Activated CD4-positive, alpha-beta T cell treated with anti-CD3 and anti-CD28 coated beads for 36 hours (primary cell): ENCODE measurements around the gene RNF223. TPM values are rescaled to one million over a fixed set of nuclear protein-coding genes. Genes with fewer than 3 reads are reported as not detected.

ENCODE experiments used
- ATAC-seq: fragments of 200-7000 bp; cut with Tn5 transposase; one replicate; pipeline ENCODE4 v1.10.0; 2021; ENCODE audit warnings: mild to moderate bottlenecking, moderate library complexity
- CTCF ChIA-PET: fragments of 350-600 bp; sonication (Branson Sonifier 250); formaldehyde crosslinking; loops from one replicate; lab custom pipeline; 2021; ENCODE audit warnings: antibody characterized with exemption; lab: Charles Lee
- POLR2A ChIA-PET: fragments of 350-600 bp; sonication (Branson Sonifier 250); formaldehyde crosslinking; loops from one replicate; lab custom pipeline; 2021; ENCODE audit warnings: antibody characterized with exemption, inconsistent platforms; lab: Charles Lee
- DNase-seq: peaks from one replicate; pipeline ENCODE4 v3.0.0-alpha.2; 2020
- H3K27ac Mint-ChIP-seq: one replicate; pipeline ENCODE4 v1.8.0; 2021; ENCODE audit warnings: mixed read lengths
- H3K27me3 Mint-ChIP-seq: one replicate; pipeline ENCODE4 v1.8.0; 2021; ENCODE audit warnings: mixed read lengths
- H3K36me3 Mint-ChIP-seq: one replicate; pipeline ENCODE4 v1.8.0; 2021; ENCODE audit warnings: low read depth, mixed read lengths
- H3K4me1 Mint-ChIP-seq: one replicate; pipeline ENCODE4 v1.8.0; 2021; ENCODE audit warnings: mixed read lengths
- H3K4me3 Mint-ChIP-seq: one replicate; pipeline ENCODE4 v1.8.0; 2021; ENCODE audit warnings: mild to moderate bottlenecking, moderate library complexity, mixed read lengths
- H3K9me3 Mint-ChIP-seq: one replicate; pipeline ENCODE4 v1.8.0; 2021; ENCODE audit warnings: low read depth, mixed read lengths
- intact Hi-C, 2 experiments: fragments of 100-400 bp; cut with DNase I in 1 of 2; cut with micrococcal nuclease in 1 of 2; formaldehyde crosslinking; loops; one replicate each; pipeline versions ENCODE4 v1.14.2 to v1.15.1; 2022 to 2024; cut with DNase I, micrococcal nuclease
- total RNA-seq, 2 experiments: library from RNA; stranded (reverse); gene quantifications; one replicate each; pipeline ENCODE4 v1.2.3, GENCODE V29; 2021

RNF223 gene
- not detected for total RNA-seq

- DNase-seq (no peak), ATAC-seq (no peak)
- intact Hi-C loops, result no loop called here
- ChIA-PET POLR2A (no interaction called here), CTCF (no interaction called here)
- H3K36me3 Mint-ChIP-seq, result no peaks in the 10 kb centered on the region
- peaks cover 3% of the 10 kb centered on the region for H3K27me3 Mint-ChIP-seq
- H3K9me3 Mint-ChIP-seq, result no peaks in the 10 kb centered on the region
- H3K4me3 Mint-ChIP-seq, result no peak within 1 kb of the TSS
- no peak within 1 kb of the TSS for H3K27ac Mint-ChIP-seq
- no peaks in the 10 kb centered on the region for H3K4me1 Mint-ChIP-seq
Observed at GRCh38 chr1:1073743-1074587, at the start of gene RNF223. RNF223 (minus strand) TSS chr1:1074306; CDS start chr1:1072566, 1,740 bp downstream.

- H3K27ac Mint-ChIP-seq, result no peak overlapping the region
- H3K27me3 Mint-ChIP-seq, result peaks cover 3% of the 10 kb centered on the region
- peaks cover 8% of the 10 kb centered on the region for H3K9me3 Mint-ChIP-seq
- POLR2A ChIA-PET, result no interaction called here
- DNase-seq (no peak), ATAC-seq (no peak)
- no peaks in the 10 kb centered on the region for H3K36me3 Mint-ChIP-seq
- H3K4me3 Mint-ChIP-seq, result no peak overlapping the region
- intact Hi-C loops, result loop anchor here (1.0 to 5.0 kb wide), 8 partner anchors 90 to 169 kb away; partner anchors contain the start of gene TNFRSF4 (in 1 of the 2)
- CTCF ChIA-PET, result interaction anchor here (0.6 to 2.2 kb wide), 22 partner anchors 10 to 170 kb away, joined by 3 to 18 read pairs (median 4); partner anchors contain the start of genes ISG15 and SDF4
- H3K4me1 Mint-ChIP-seq, result no peaks in the 10 kb centered on the region
Observed at GRCh38 chr1:1122981-1123480, 48.9 kb upstream of the RNF223 start.

- peak; percentile 97 for ATAC-seq
- peaks cover 3% of the 10 kb centered on the region for H3K27me3 Mint-ChIP-seq
- H3K36me3 Mint-ChIP-seq, result no peaks in the 10 kb centered on the region
- H3K9me3 Mint-ChIP-seq, result peaks cover 8% of the 10 kb centered on the region
- no peaks in the 10 kb centered on the region for H3K4me1 Mint-ChIP-seq
- ChIA-PET POLR2A (no interaction called here), CTCF (interaction anchor here (0.6 to 2.2 kb wide), 27 partner anchors 9 to 171 kb away, joined by 3 to 18 read pairs (median 4); partner anchors contain the start of genes ISG15 and SDF4)
- H3K27ac Mint-ChIP-seq, result no peak overlapping the region
- no peak overlapping the region for H3K4me3 Mint-ChIP-seq
- intact Hi-C loops, result loop anchor here (1.0 to 5.0 kb wide), 8 partner anchors 89 to 170 kb away; partner anchors contain the start of gene TNFRSF4 (in 1 of the 2)
- peak; percentile 93 for DNase-seq
Observed at GRCh38 chr1:1122078-1122811, 48.1 kb upstream of the RNF223 start.

GRCh38 chr1:1121611-1122077 lies 47.5 kb upstream of the RNF223 start:
- H3K27ac Mint-ChIP-seq, result no peak overlapping the region
- no peak overlapping the region for H3K4me3 Mint-ChIP-seq
- POLR2A ChIA-PET, result no interaction called here
- CTCF ChIA-PET, result interaction anchor here (0.5 to 2.2 kb wide), 19 partner anchors 8 to 232 kb away, joined by 3 to 18 read pairs (median 5); partner anchors contain the start of genes ISG15 and SDF4
- no peaks in the 10 kb centered on the region for H3K36me3 Mint-ChIP-seq
- H3K9me3 Mint-ChIP-seq, result peaks cover 8% of the 10 kb centered on the region
- no peak for DNase-seq
- peaks cover 3% of the 10 kb centered on the region for H3K27me3 Mint-ChIP-seq
- no peaks in the 10 kb centered on the region for H3K4me1 Mint-ChIP-seq
- peak; percentile 26 for ATAC-seq
- intact Hi-C loops, result loop anchor here (1.0 to 5.0 kb wide), 8 partner anchors 88 to 171 kb away; partner anchors contain the start of gene TNFRSF4 (in 1 of the 2)

- ChIA-PET CTCF (interaction anchor here (0.5 to 2.2 kb wide), 13 partner anchors 8 to 233 kb away, joined by 3 to 18 read pairs (median 4); partner anchors contain the start of gene SDF4), POLR2A (interaction anchor here (0.7 kb wide), 1 partner anchor 51 kb away, joined by 6 read pairs; no protein-coding TSS in a partner anchor)
- Mint-ChIP-seq H3K4me3 (no peak overlapping the region), H3K9me3 (peaks cover 8% of the 10 kb centered on the region), H3K4me1 (no peaks in the 10 kb centered on the region), H3K27ac (no peak overlapping the region), H3K36me3 (no peaks in the 10 kb centered on the region), H3K27me3 (peaks cover 3% of the 10 kb centered on the region)
- DNase-seq, result no peak
- no peak for ATAC-seq
- intact Hi-C loops, result loop anchor here in 1 of 2 experiments (5.0 kb wide), 3 partner anchors 131 to 171 kb away; no protein-coding TSS in a partner anchor
Observed at GRCh38 chr1:1120866-1121591, 46.9 kb upstream of the RNF223 start.

- Mint-ChIP-seq H3K36me3 (peaks cover 2% of the 10 kb centered on the region), H3K9me3 (peaks cover 8% of the 10 kb centered on the region), H3K27me3 (peaks cover 3% of the 10 kb centered on the region), H3K4me1 (peaks cover 1% of the 10 kb centered on the region), H3K27ac (no peak overlapping the region), H3K4me3 (no peak overlapping the region)
- ChIA-PET POLR2A (interaction anchor here (0.7 kb wide), 1 partner anchor 52 kb away, joined by 6 read pairs; no protein-coding TSS in a partner anchor), CTCF (interaction anchor here (1.2 to 1.7 kb wide), 3 partner anchors 10 to 131 kb away, joined by 3 to 4 read pairs (median 4); no protein-coding TSS in a partner anchor)
- DNase-seq (no peak), ATAC-seq (no peak)
- intact Hi-C loops, result loop anchor here in 1 of 2 experiments (5.0 kb wide), 3 partner anchors 132 to 172 kb away; no protein-coding TSS in a partner anchor
Observed at GRCh38 chr1:1120096-1120495, 46.0 kb upstream of the RNF223 start.

- POLR2A ChIA-PET, result no interaction called here
Observed at GRCh38 chr1:1119272-1119890, 45.3 kb upstream of the RNF223 start.

GRCh38 chr1:1118876-1119220 lies 44.7 kb upstream of the RNF223 start:
- no peak overlapping the region for H3K4me3 Mint-ChIP-seq

More at GRCh38 chr1:1119272-1119890, 45.3 kb upstream of the RNF223 start:
- Mint-ChIP-seq H3K36me3 (peaks cover 9% of the 10 kb centered on the region), H3K27ac (no peak overlapping the region), H3K4me3 (no peak overlapping the region), H3K9me3 (peaks cover 8% of the 10 kb centered on the region), H3K4me1 (peaks cover 8% of the 10 kb centered on the region), H3K27me3 (peaks cover 3% of the 10 kb centered on the region)
- CTCF ChIA-PET, result interaction anchor here (0.5 to 1.7 kb wide), 3 partner anchors 14 to 131 kb away, joined by 4 read pairs; no protein-coding TSS in a partner anchor
- no peak for ATAC-seq
- no peak for DNase-seq
- intact Hi-C loops, result no loop called here

GRCh38 chr1:1118011-1118875 lies 44.1 kb upstream of the RNF223 start:
- Mint-ChIP-seq H3K27me3 (peaks cover 3% of the 10 kb centered on the region), H3K27ac (no peak overlapping the region), H3K4me3 (no peak overlapping the region), H3K9me3 (peaks cover 3% of the 10 kb centered on the region), H3K4me1 (peaks cover 11% of the 10 kb centered on the region), H3K36me3 (peaks cover 17% of the 10 kb centered on the region)
- intact Hi-C loops, result no loop called here
- DNase-seq (no peak), ATAC-seq (no peak)
- CTCF ChIA-PET, result interaction anchor here (0.5 to 1.2 kb wide), 4 partner anchors 9 to 146 kb away, joined by 3 to 4 read pairs (median 3); no protein-coding TSS in a partner anchor
- POLR2A ChIA-PET, result interaction anchor here (0.6 kb wide), 1 partner anchor 151 kb away, joined by 4 read pairs; no protein-coding TSS in a partner anchor

More at GRCh38 chr1:1118876-1119220, 44.7 kb upstream of the RNF223 start:
- DNase-seq (no peak), ATAC-seq (no peak)
- Mint-ChIP-seq H3K27ac (no peak overlapping the region), H3K4me1 (peaks cover 9% of the 10 kb centered on the region), H3K27me3 (peaks cover 3% of the 10 kb centered on the region), H3K36me3 (peaks cover 12% of the 10 kb centered on the region), H3K9me3 (peaks cover 5% of the 10 kb centered on the region)
- CTCF ChIA-PET, result interaction anchor here (0.5 to 1.7 kb wide), 2 partner anchors 13 to 89 kb away, joined by 4 read pairs; no protein-coding TSS in a partner anchor
- intact Hi-C loops, result no loop called here
- POLR2A ChIA-PET, result no interaction called here
